ENCODE results near the gene RTTN.

The RTTN gene

GRCh38 chr18:69974365-69974764, 231.1 kb downstream of the RTTN start:
- no peak for DNase-seq

DNA sequence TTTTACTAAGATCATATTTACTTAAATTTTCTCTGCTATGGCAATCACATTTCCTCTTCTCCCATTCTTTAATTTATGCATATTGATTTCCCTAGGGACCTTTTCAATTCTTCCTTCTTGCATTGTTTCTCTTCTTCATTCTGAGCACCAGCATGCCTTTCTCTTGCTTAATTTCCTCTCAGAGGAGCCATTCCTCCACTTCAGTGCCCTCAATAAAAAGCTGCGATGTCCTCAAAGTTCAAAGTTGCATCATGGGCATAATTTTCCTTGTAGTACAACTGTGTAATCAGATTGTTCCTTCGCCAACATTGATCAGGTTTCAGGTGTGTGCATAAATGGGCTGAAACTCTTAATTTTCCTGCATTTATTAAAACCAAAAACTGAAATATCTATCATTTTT, 236.0 kb downstream of the RTTN start:
- DNase-seq, result no peak

- no peak for DNase-seq
These were observed 237.4 kb downstream of the RTTN start for GRCh38 chr18:69968039-69968438.

GRCh38 chr18:69963196-69963595, 242.3 kb downstream of the RTTN start:
- DNase-seq, result no peak

GRCh38 chr18:69961718-69962117, 243.8 kb downstream of the RTTN start:
- no peak for DNase-seq

DNA sequence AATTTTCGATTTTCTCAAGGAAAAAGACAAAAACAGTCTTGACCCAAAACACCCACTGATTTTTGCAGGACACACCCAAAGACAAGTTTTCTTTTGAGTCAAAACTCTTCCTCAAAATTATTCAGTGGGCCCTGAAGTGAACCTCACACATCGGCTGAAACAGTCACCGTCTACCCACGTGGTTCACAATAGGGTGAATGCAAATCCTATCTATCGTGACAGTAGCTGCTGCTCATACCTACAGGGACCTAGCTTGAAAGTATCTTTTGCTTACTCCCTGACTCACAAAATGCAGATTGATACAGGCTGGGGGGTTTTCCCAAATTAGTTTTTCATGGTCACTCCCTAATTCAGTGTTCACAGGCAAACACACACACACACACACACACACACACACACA, 247.1 kb downstream of the RTTN start:
- no peak for DNase-seq

DNA sequence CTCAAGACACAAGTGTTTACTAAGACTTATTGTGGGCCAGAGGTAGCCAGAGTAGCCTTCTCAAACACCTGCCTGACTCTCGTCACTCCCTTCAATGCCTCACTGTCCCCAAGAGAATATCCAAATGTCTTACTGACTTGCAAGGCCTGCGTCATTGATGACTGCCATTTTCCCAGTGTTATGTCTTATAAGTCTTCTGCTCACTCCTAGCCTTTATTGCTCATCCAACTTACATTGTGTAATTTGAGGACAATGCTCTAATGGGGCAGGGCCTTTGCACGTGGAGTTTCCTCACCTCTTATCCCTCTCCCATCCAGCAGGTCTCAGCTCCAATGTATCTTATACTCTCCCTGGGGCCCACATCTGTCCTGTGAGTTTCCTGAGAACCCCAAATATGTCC, 247.7 kb downstream of the RTTN start:
- no peak for DNase-seq

DNA sequence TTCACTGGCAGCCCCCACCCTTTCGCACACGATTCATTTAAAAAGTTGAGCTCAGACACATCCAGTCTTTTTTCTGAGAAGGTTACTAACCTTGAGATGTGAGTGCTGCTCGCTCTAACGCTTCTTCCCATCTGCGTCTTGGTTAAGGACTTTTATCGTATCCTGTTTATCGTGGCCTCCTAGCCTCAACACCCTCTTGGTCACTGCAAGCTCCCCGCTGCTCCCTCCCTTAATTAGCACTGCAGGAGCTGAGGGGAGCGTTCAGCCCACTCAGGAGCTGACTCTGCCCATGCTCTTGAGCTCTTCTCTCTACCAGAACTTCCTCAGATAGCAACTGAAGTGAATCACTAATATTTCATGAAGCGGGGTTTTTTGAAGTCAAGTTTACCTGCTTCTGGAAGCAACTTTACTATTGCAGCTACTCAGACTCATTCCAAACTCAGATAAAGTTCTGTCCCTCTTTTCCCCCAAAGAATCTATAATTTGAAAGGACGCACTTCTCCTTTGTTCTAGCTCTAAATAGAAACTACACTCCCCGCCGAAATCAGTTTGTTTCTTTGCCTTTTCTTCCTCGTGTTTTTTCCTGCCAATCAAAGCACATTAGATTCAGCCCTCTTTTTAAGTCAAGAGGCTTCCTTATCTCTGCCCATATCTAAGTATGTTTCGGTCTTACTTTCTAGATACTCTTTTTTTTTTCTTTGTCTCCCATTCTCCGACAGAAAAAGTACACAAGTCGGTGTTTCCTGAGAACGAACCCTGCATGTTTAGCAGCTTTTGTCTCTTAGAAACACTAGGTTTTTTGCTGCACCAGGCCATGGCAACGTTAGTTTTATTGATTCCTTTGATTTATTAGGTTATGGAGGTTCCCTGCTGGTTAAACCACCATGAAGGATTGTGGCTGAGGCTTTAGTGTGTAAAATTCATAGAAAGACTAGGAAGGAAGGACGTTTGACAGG, 248.5 kb downstream of the RTTN start:
- DNase-seq, result no peak

- DNase-seq, result no peak
These were observed 249.4 kb downstream of the RTTN start for GRCh38 chr18:69956057-69956456.

DNA sequence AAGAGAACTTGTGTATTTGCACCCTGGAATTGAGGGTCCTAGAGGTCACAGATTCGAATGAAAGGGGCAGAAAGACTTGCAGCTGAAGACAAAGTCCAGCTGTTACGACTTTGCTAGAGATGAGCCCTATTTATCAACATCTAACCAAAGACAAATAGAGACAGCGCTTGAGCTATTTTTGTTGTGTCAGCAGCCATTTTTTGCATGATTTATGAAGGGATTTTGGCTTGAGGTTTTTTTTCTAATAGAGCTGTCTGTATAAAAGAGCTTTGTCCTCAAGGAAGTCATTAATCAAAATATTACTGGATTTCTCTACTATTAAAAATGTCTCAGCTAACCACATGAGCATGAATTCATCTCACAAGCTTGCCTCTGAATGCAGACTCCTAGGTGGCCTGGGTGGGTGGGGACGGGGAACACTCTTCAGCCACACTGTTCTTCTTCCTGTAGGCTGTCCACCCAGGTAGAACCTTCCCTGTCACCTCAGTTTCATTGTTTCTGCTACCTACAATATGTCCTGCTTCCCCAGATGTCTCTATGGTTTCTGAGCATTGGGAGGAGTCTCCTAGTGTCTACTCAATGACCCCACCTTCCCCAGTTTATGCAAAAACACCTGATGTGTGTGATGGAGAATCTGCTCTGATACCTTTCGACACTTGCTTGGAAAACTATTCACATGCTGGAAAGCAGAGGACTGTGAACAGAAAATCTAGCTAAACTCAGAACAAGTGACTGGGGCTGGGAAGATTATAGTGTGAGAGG, 250.6 kb downstream of the RTTN start:
- DNase-seq, result no peak

GRCh38 chr18:69953191-69953590, 252.3 kb downstream of the RTTN start:
- DNase-seq, result no peak
